ENCODE measurements around the gene TMED6.

The TMED6 gene

GRCh38 chr16:69340095-69340644 is 11.4 kb downstream of the TMED6 start:
- no peak for DNase-seq
- peak overlapping the region; percentile 78 for H4K8ac ChIP-seq (ENCODE audit: low read depth, low read length)
- H4K12ac ChIP-seq (ENCODE audit: low read depth, low read length), result peak overlapping the region; percentile 86
- H3K79me1 ChIP-seq (ENCODE audit: low read length), result peaks cover 8% of the 10 kb centered on the region
- peak overlapping the region; percentile 95 for H3K9ac ChIP-seq (ENCODE audit: low read length)
- peak overlapping the region; percentile 58 for H4K91ac ChIP-seq (ENCODE audit: low read depth, low read length)
- H2BK5ac ChIP-seq (ENCODE audit: low read depth, low read length, poor library complexity), result peak overlapping the region; percentile 1
- H3K18ac ChIP-seq (ENCODE audit: low read length), result peak overlapping the region; percentile 4
- H3K14ac ChIP-seq (ENCODE audit: low read length), result peak overlapping the region; percentile 83
- peaks cover 16% of the 10 kb centered on the region for H3K79me2 ChIP-seq (ENCODE audit: control insufficient read depth, insufficient read depth, low read length, poor library complexity)
- peak overlapping the region; percentile 39 for H2AFZ ChIP-seq (ENCODE audit: insufficient read depth, low read length, poor library complexity)
- peaks cover 8 to 22% of the 10 kb centered on the region in 2 experiments for H3K36me3 ChIP-seq (ENCODE audit: control insufficient read depth in 1 of 2, insufficient read depth in 2 of 2, low read length in 2 of 2)
- peak overlapping the region; percentile 60 for H3K27ac ChIP-seq (ENCODE audit: low read depth, low read length)
- H3K4me1 ChIP-seq (ENCODE audit: control insufficient read depth in 1 of 2, insufficient read depth in 2 of 2, low read length in 2 of 2), result peaks cover 6 to 12% of the 10 kb centered on the region in 2 experiments
- H3K23ac ChIP-seq (ENCODE audit: low read length), result no peak overlapping the region
- WGBS (ENCODE audit: extremely low coverage, insufficient coverage, insufficient read length), result no CpG with 5 or more reads among the region's 16 CpGs
- no peak overlapping the region for H2BK12ac ChIP-seq (ENCODE audit: low read length)
- H3K27me3 ChIP-seq (ENCODE audit: insufficient read depth, low read length), result no peaks in the 10 kb centered on the region
- H3K4me2 ChIP-seq (ENCODE audit: low read length), result peak overlapping the region; percentile 88
- peak overlapping the region; percentile 43 for H2BK120ac ChIP-seq (ENCODE audit: insufficient read depth, low read length, poor library complexity)
- peak overlapping the region; percentile 25 for H3K4ac ChIP-seq (ENCODE audit: low read depth, low read length)
- H2AK5ac ChIP-seq (ENCODE audit: low read length), result peak overlapping the region; percentile 81
- peak overlapping the region; percentile 98 for H3K4me3 ChIP-seq (ENCODE audit: low read depth, low read length)
- no peaks in the 10 kb centered on the region for H3K9me3 ChIP-seq (ENCODE audit: insufficient read depth, low read depth, low read length)

- Histone ChIP-seq H3K14ac (ENCODE audit: low read length) (peak within 1 kb of the TSS; percentile 94), H4K8ac (ENCODE audit: low read depth, low read length) (peak within 1 kb of the TSS; percentile 97), H3K36me3 (ENCODE audit: control insufficient read depth in 1 of 2, insufficient read depth in 2 of 2, low read length in 2 of 2) (peaks cover 14 to 28% of the 10 kb centered on the region in 2 experiments), H3K79me1 (ENCODE audit: low read length) (peaks cover 8% of the 10 kb centered on the region), H3K27me3 (ENCODE audit: insufficient read depth, low read length) (no peaks in the 10 kb centered on the region), H3K23ac (ENCODE audit: low read length) (no peak within 1 kb of the TSS), H2BK5ac (ENCODE audit: low read depth, low read length, poor library complexity) (peak within 1 kb of the TSS; percentile 1), H3K4ac (ENCODE audit: low read depth, low read length) (peak within 1 kb of the TSS; percentile 85), H2BK120ac (ENCODE audit: insufficient read depth, low read length, poor library complexity) (peak within 1 kb of the TSS; percentile 49), H2AFZ (ENCODE audit: insufficient read depth, low read length, poor library complexity) (peak within 1 kb of the TSS; percentile 89), H3K4me1 (ENCODE audit: control insufficient read depth in 1 of 2, insufficient read depth in 2 of 2, low read length in 2 of 2) (peaks cover 6 to 12% of the 10 kb centered on the region in 2 experiments), H3K79me2 (ENCODE audit: control insufficient read depth, insufficient read depth, low read length, poor library complexity) (peaks cover 16% of the 10 kb centered on the region), H3K4me2 (ENCODE audit: low read length) (peak within 1 kb of the TSS; percentile 88), H3K4me3 (ENCODE audit: low read depth, low read length) (peak within 1 kb of the TSS; percentile 98), H3K9ac (ENCODE audit: low read length) (peak within 1 kb of the TSS; percentile 96), H2BK12ac (ENCODE audit: low read length) (no peak within 1 kb of the TSS), H4K12ac (ENCODE audit: low read depth, low read length) (peak within 1 kb of the TSS; percentile 88), H3K9me3 (ENCODE audit: insufficient read depth, low read depth, low read length) (no peaks in the 10 kb centered on the region), H3K18ac (ENCODE audit: low read length) (peak within 1 kb of the TSS; percentile 78), H3K27ac (ENCODE audit: low read depth, low read length) (peak within 1 kb of the TSS; percentile 65), H4K91ac (ENCODE audit: low read depth, low read length) (peak within 1 kb of the TSS; percentile 88), H2AK5ac (ENCODE audit: low read length) (peak within 1 kb of the TSS; percentile 81)
- WGBS (ENCODE audit: extremely low coverage, insufficient coverage, insufficient read length), result no CpG with 5 or more reads among the region's 77 CpGs
- DNase-seq, result peak; percentile 95 to 99
Observed at GRCh38 chr16:69339289-69340094, 12.1 kb downstream of the TMED6 start, which contains the start of the genes COG8 and NIP7. Gene COG8, minus strand, starts transcription at chr16:69339564. Its CDS starts 12 bp downstream, at chr16:69339552. Gene NIP7, plus strand, starts transcription at chr16:69339772. Its CDS starts 58 bp downstream, at chr16:69339830.

GRCh38 chr16:69338557-69339288 is 12.9 kb downstream of the TMED6 start:
- H2BK5ac ChIP-seq (ENCODE audit: low read depth, low read length, poor library complexity), result no peak overlapping the region
- no CpG with 5 or more reads among the region's 46 CpGs for WGBS (ENCODE audit: extremely low coverage, insufficient coverage, insufficient read length)
- H3K4me3 ChIP-seq (ENCODE audit: low read depth, low read length), result peak overlapping the region; percentile 95
- H2BK120ac ChIP-seq (ENCODE audit: insufficient read depth, low read length, poor library complexity), result no peak overlapping the region
- H3K36me3 ChIP-seq (ENCODE audit: control insufficient read depth in 1 of 2, insufficient read depth in 2 of 2, low read length in 2 of 2), result peaks cover 21 to 36% of the 10 kb centered on the region in 2 experiments
- DNase-seq, result peak in 1 of 2 donors; percentile 80
- peak overlapping the region; percentile 88 for H4K12ac ChIP-seq (ENCODE audit: low read depth, low read length)
- no peak overlapping the region for H3K23ac ChIP-seq (ENCODE audit: low read length)
- H3K4me1 ChIP-seq (ENCODE audit: control insufficient read depth in 1 of 2, insufficient read depth in 2 of 2, low read length in 2 of 2), result peaks cover 6 to 12% of the 10 kb centered on the region in 2 experiments
- peak overlapping the region; percentile 88 for H4K91ac ChIP-seq (ENCODE audit: low read depth, low read length)
- H3K9ac ChIP-seq (ENCODE audit: low read length), result peak overlapping the region; percentile 96
- H3K79me2 ChIP-seq (ENCODE audit: control insufficient read depth, insufficient read depth, low read length, poor library complexity), result peaks cover 16% of the 10 kb centered on the region
- H3K79me1 ChIP-seq (ENCODE audit: low read length), result peaks cover 8% of the 10 kb centered on the region
- H3K27ac ChIP-seq (ENCODE audit: low read depth, low read length), result peak overlapping the region; percentile 65
- peak overlapping the region; percentile 97 for H4K8ac ChIP-seq (ENCODE audit: low read depth, low read length)
- no peak overlapping the region for H2BK12ac ChIP-seq (ENCODE audit: low read length)
- H3K4me2 ChIP-seq (ENCODE audit: low read length), result peak overlapping the region; percentile 86
- no peaks in the 10 kb centered on the region for H3K27me3 ChIP-seq (ENCODE audit: insufficient read depth, low read length)
- H3K9me3 ChIP-seq (ENCODE audit: insufficient read depth, low read depth, low read length), result no peaks in the 10 kb centered on the region
- no peak overlapping the region for H2AK5ac ChIP-seq (ENCODE audit: low read length)
- H2AFZ ChIP-seq (ENCODE audit: insufficient read depth, low read length, poor library complexity), result peak overlapping the region; percentile 89
- peak overlapping the region; percentile 78 for H3K18ac ChIP-seq (ENCODE audit: low read length)
- H3K4ac ChIP-seq (ENCODE audit: low read depth, low read length), result peak overlapping the region; percentile 85
- peak overlapping the region; percentile 94 for H3K14ac ChIP-seq (ENCODE audit: low read length)

- no peaks in the 10 kb centered on the region for H3K9me3 ChIP-seq (ENCODE audit: insufficient read depth, low read depth, low read length)
- H3K18ac ChIP-seq (ENCODE audit: low read length), result no peak overlapping the region
- H4K12ac ChIP-seq (ENCODE audit: low read depth, low read length), result no peak overlapping the region
- no peak for DNase-seq
- no peak overlapping the region for H3K4me3 ChIP-seq (ENCODE audit: low read depth, low read length)
- no peak overlapping the region for H4K91ac ChIP-seq (ENCODE audit: low read depth, low read length)
- no peak overlapping the region for H2BK120ac ChIP-seq (ENCODE audit: insufficient read depth, low read length, poor library complexity)
- no peak overlapping the region for H3K27ac ChIP-seq (ENCODE audit: low read depth, low read length)
- no peak overlapping the region for H3K9ac ChIP-seq (ENCODE audit: low read length)
- H3K4me2 ChIP-seq (ENCODE audit: low read length), result no peak overlapping the region
- H3K79me1 ChIP-seq (ENCODE audit: low read length), result peaks cover 15% of the 10 kb centered on the region
- no peak overlapping the region for H3K4ac ChIP-seq (ENCODE audit: low read depth, low read length)
- H3K14ac ChIP-seq (ENCODE audit: low read length), result no peak overlapping the region
- H3K4me1 ChIP-seq (ENCODE audit: control insufficient read depth in 1 of 2, insufficient read depth in 2 of 2, low read length in 2 of 2), result peaks cover 4 to 8% of the 10 kb centered on the region in 2 experiments
- no peak overlapping the region for H2AK5ac ChIP-seq (ENCODE audit: low read length)
- H2BK5ac ChIP-seq (ENCODE audit: low read depth, low read length, poor library complexity), result no peak overlapping the region
- peaks cover 37 to 39% of the 10 kb centered on the region in 2 experiments for H3K36me3 ChIP-seq (ENCODE audit: control insufficient read depth in 1 of 2, insufficient read depth in 2 of 2, low read length in 2 of 2)
- H2AFZ ChIP-seq (ENCODE audit: insufficient read depth, low read length, poor library complexity), result no peak overlapping the region
- H3K23ac ChIP-seq (ENCODE audit: low read length), result no peak overlapping the region
- peaks cover 19% of the 10 kb centered on the region for H3K79me2 ChIP-seq (ENCODE audit: control insufficient read depth, insufficient read depth, low read length, poor library complexity)
- no CpG with 5 or more reads among the region's 9 CpGs for WGBS (ENCODE audit: extremely low coverage, insufficient coverage, insufficient read length)
- H2BK12ac ChIP-seq (ENCODE audit: low read length), result no peak overlapping the region
- no peak overlapping the region for H4K8ac ChIP-seq (ENCODE audit: low read depth, low read length)
- H3K27me3 ChIP-seq (ENCODE audit: insufficient read depth, low read length), result no peaks in the 10 kb centered on the region
Observed at GRCh38 chr16:69334696-69335095, 16.9 kb downstream of the TMED6 start.
